HT1080 (cell line): Measurements from ENCODE around the gene TNRC6C. TPM values are rescaled to one million over a fixed set of nuclear protein-coding genes. Genes with fewer than 3 reads are reported as not detected.
A peak's percentile ranks its signal among the peaks of the same experiment; 100 is the strongest.

Experiments
- DNase-seq: peaks from one replicate; pipeline ENCODE4 v3.0.0-alpha.2; 2015; ENCODE audit warnings: low read depth
- polyA plus RNA-seq, 2 experiments: library from polyadenylated mRNA; depleted of rRNA; stranded (reverse); fragments of >200 nt; gene quantifications; 2 replicates each; pipeline ENCODE4 v1.2.3, GENCODE V29; 2015
- total RNA-seq: library from RNA; depleted of rRNA; stranded (reverse); fragments of >200 nt; shearing (Covaris generic); gene quantifications from 2 replicates; pipeline ENCODE4 v1.2.3, GENCODE V29; 2014; rRNA removed

Gene TNRC6C, protein sequence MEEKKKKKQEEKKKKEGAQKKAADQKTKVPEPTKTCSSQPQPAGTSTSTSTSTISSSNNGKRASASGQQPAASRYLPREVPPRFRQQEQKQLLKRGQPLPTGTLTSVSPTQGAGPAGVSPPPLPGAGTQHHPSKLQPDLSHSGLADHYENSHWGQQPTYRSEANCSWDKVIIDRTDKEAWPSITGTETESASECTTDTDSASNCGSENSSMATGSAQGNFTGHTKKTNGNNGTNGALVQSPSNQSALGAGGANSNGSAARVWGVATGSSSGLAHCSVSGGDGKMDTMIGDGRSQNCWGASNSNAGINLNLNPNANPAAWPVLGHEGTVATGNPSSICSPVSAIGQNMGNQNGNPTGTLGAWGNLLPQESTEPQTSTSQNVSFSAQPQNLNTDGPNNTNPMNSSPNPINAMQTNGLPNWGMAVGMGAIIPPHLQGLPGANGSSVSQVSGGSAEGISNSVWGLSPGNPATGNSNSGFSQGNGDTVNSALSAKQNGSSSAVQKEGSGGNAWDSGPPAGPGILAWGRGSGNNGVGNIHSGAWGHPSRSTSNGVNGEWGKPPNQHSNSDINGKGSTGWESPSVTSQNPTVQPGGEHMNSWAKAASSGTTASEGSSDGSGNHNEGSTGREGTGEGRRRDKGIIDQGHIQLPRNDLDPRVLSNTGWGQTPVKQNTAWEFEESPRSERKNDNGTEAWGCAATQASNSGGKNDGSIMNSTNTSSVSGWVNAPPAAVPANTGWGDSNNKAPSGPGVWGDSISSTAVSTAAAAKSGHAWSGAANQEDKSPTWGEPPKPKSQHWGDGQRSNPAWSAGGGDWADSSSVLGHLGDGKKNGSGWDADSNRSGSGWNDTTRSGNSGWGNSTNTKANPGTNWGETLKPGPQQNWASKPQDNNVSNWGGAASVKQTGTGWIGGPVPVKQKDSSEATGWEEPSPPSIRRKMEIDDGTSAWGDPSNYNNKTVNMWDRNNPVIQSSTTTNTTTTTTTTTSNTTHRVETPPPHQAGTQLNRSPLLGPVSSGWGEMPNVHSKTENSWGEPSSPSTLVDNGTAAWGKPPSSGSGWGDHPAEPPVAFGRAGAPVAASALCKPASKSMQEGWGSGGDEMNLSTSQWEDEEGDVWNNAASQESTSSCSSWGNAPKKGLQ (N-terminal part only)
- total RNA-seq = 2.7 and 4.1 TPM in 2 replicates
- 1.9 and 2.6 TPM in 2 replicates for polyA plus RNA-seq (2015; cell fraction: cytosol; rRNA removed)
- polyA plus RNA-seq (2015; cell fraction: nucleus; rRNA removed) = 3.6 and 4.4 TPM in 2 replicates

- DNase-seq = peak; percentile 96
Measured at GRCh38 chr17:77957857-77958715, at the start of gene TNRC6C. TSS of gene TNRC6C (plus strand) at chr17:77958703. CDS start at chr17:78004207, 45,504 bp downstream.

- DNase-seq = no peak
Measured at GRCh38 chr17:77909236-77909635, 49.3 kb upstream of the TNRC6C start.

DNA sequence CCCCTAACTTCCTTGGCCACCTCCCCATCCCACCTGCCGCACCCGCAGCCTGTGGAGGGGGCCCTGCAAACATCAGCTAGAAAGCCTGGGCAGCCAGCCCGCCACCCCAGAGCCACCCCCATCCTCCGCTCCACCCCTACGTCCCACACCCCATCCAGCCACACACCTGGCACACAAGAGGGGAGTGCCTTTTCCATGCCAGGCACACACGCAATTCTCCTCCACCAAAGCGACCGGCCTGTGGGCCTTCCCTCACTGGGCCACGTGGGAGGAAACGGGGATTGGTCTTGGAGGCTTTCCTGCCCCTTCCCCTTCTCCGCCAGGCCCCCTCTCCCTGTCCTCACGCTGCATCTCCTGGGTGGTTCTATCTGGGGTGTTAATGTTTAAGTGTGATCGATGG lies 48.7 kb upstream of the TNRC6C start:
- DNase-seq = no peak

- DNase-seq = no peak
Measured at GRCh38 chr17:77914385-77915254, 43.9 kb upstream of the TNRC6C start.

DNA sequence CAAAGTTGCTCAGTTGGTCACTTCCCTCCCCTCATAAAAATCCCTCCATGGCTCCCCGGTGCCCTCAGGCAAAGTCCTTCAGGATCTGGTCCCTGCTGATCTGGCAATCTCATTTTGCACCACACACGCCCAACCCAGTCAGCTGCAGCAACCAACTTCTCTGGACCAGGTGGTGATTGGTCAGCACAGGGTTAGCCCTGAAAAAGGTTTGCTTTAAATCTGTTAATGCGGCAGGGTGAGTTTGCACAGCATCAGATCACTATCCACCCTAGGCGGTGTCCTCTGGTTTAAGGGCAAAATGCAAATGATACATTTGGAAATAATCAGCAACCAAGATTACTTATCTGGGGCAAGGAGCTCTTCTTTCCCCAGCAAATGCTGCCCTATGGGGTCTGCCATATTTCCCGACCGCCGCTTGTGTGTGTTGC lies 42.9 kb upstream of the TNRC6C start:
- DNase-seq = no peak

DNA sequence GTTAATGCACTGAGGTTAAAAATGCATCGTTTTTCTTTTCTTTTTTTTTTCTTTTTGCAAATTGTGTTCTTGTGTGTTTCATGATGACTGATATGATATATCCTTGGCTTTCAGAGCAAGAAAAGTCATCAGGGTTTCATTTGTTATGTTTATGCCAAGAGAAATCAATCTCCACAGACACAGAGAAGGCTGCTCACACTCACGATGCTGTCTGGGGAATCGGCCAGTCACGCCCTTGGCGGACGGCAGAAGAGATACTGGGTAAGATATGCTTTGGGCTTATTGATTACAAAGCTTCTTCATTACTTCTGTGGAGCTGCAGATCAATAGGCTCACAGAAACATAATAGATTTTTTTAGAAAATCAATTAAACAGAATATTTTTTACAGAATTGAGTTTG lies 42.2 kb upstream of the TNRC6C start:
- no peak for DNase-seq

- no peak for DNase-seq
Measured at GRCh38 chr17:77916703-77917481, 41.6 kb upstream of the TNRC6C start.

GRCh38 chr17:77919276-77919675 lies 39.2 kb upstream of the TNRC6C start:
- no peak for DNase-seq

DNA sequence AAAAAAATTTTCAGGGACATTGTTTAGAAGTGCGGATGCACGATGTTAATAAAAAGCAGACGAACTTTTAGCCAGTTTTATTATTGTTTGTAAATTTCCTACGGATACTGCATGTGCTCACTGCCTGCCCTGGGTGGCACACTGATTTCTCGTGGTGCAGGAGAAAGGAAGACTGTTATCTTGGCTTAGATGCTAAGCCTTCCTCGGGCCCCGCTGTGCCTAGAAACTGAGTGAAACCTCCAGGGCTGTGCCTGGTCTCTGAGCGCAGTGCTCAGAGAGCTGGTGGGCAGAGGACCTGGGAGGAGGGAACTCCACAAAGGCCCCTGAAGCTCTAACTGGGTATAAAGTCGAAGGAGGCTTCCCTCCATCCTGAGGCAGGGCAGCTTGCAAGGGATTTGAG lies 35.4 kb upstream of the TNRC6C start:
- DNase-seq = no peak

DNA sequence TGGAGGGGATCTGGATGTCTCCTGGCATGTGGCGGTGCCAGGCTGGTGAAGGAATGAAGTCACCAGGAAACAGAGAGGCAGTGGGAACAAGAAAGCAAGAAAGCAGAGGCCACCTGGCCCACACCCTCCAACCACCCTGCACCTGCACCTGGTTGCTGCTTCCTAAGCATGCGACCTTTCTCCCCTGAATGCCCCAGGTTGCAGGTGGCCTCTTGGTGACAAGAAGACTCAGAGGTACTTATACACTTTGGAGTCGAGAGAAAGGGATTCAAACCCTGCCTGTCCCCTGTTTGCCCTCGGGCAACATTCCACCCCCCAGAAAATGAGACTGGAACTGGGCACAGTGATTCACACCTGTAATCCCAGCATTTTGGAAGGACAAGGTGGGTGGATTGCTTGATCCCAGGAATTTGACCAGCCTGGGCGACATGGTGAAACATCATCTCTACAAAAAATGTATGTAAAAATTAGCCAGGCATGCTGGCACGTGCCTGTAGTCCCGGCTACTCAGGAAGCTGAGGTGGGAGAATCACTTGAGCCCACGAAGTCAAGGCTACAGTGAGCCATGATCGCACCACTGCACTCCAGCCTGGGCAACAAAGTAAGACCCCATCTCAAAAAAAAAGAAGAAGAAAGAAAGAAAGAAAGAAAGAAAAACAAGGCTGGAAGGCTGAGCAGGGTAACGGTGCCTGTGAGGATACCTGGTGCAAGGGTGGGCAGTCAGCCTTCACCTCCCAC lies 34.6 kb upstream of the TNRC6C start:
- DNase-seq = no peak

- DNase-seq = peak; percentile 9
Measured at GRCh38 chr17:77924757-77925336, 33.7 kb upstream of the TNRC6C start.

- no peak for DNase-seq
Measured at GRCh38 chr17:77925831-77926543, 32.5 kb upstream of the TNRC6C start.

- no peak for DNase-seq
Measured at GRCh38 chr17:77926981-77927380, 31.5 kb upstream of the TNRC6C start.

DNA sequence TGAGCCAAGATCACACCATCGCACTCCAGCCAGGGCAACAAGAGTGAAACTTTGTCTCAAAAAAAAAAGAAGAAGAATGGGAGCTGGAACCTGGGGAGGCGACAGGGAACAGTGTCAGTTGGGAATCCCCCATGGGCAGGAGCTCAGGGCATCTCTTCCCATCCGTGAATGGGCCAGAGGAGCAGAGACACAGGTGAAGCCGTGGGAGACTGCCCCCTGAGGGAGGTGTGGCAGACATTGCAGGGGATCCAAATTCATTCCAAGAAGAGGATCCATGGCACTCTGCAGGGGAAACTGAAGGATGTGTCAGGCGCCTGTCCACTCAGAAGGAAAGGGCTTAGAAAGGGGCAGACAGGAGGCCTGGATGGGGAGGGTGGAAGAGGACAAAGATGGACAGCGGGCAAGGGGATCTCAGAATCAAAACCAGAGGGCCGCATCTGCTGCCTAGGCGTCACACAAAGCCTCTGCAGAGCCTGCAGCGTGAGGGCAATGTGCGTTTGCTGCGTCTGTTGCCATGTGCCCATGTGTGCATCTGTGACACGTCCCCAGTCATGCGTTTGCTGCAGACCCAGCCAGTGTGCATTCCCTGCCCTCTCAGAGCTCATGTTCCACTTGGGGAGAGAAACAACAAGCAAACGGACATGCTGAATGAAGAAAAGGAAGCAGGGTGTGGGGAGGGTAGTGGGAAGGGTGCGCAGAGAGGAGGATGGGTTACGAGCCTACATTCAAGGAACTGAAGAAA lies 30.6 kb upstream of the TNRC6C start:
- DNase-seq = no peak

- DNase-seq = no peak
Measured at GRCh38 chr17:77928519-77929179, 29.9 kb upstream of the TNRC6C start.

DNA sequence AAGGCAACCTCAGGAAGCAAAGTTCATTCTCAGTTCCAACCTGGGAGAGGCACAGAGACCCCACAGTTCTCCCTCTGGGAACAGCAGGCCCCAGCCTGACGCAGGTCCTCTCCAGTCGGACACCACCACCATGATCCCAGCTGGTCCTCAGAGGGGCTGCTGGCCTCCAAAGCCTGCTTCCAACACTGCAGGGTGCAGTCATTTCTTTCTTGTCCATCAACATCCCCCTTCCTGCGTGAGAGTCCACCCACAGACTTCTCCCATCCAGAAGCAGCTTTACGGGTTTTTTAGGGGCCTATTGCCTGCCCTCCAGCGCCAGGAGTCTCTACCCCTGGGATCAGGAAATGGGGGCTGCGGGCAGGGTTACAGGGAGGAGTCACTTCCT lies 29.3 kb upstream of the TNRC6C start:
- no peak for DNase-seq
